ENCODE measurements around the gene GOT2.

The GOT2 gene

DNA sequence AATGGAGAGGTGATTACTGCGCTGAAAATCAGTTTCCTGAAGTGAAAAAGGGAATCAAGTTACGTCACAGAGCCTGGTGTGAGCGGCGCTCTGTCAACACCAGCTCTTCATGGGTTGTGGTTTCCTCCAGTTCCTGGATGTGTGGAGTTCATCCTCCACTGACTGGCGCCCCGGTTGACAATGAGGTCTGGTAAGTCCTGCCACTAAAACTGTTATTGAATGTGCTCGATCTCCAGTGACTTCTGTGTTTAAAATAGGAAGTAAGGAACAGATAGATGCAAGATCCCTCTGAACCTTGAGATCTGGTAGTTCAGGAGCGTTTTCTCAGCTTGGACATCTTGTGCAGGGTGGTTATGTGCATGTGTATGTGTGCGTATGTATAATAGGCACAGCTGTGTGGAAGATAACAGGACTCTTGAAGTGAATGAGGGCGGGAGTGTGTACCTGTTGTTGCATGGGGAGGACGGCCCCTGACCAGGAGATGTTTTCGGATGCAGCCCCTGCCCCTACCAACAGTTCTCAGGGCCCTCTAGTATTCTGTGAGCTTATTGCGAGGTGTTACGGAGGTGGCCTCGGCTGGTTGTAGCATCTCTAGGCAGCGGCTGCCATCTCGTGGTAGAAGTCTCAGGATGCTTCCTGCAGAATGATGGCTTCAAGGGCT, 22.0 kb upstream of the GOT2 start:
- peak; percentile 80 for DNase-seq
- TF ChIP-seq, protein P1, sequence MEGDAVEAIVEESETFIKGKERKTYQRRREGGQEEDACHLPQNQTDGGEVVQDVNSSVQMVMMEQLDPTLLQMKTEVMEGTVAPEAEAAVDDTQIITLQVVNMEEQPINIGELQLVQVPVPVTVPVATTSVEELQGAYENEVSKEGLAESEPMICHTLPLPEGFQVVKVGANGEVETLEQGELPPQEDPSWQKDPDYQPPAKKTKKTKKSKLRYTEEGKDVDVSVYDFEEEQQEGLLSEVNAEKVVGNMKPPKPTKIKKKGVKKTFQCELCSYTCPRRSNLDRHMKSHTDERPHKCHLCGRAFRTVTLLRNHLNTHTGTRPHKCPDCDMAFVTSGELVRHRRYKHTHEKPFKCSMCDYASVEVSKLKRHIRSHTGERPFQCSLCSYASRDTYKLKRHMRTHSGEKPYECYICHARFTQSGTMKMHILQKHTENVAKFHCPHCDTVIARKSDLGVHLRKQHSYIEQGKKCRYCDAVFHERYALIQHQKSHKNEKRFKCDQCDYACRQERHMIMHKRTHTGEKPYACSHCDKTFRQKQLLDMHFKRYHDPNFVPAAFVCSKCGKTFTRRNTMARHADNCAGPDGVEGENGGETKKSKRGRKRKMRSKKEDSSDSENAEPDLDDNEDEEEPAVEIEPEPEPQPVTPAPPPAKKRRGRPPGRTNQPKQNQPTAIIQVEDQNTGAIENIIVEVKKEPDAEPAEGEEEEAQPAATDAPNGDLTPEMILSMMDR (IDR thresholded peaks at IDR 0.05; ENCODE audit: low read depth, low read length): peak; percentile 85
- Histone ChIP-seq H3K27ac (no peak overlapping the region), H3K27me3 (ENCODE audit: insufficient read depth, low read depth, severe bottlenecking) (no peaks in the 10 kb centered on the region), H3K9me3 (ENCODE audit: severe bottlenecking) (no peaks in the 10 kb centered on the region), H3K36me3 (no peaks in the 10 kb centered on the region), H3K4me3 (ENCODE audit: low read depth, low read length) (no peak overlapping the region)

DNA sequence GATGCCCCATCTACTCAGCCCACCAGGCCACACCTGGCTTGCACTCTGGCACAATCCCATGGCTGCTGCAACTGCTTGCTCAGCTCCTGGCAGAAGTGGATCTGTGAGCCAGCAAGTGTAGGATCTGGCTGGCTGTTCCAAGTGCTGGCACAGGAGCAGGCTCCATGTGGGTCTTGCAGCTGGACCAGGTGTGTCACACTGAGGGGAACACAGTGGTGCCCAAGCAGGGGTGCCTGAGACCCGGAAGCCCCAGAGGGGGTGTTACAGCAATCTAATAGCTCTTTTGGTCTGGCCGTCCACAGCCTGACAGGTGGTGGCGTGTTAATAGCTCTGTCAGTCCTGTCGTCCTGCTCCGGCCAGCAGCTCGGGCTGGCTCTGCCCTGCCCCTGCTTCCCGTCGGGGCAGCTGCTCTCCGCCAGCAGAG, 19.6 kb upstream of the GOT2 start:
- Histone ChIP-seq H3K27ac (no peak overlapping the region), H3K4me3 (ENCODE audit: low read depth, low read length) (no peak overlapping the region), H3K27me3 (ENCODE audit: insufficient read depth, low read depth, severe bottlenecking) (no peaks in the 10 kb centered on the region), H3K9me3 (ENCODE audit: severe bottlenecking) (no peaks in the 10 kb centered on the region), H3K36me3 (no peaks in the 10 kb centered on the region)
- TF ChIP-seq, protein P1 (IDR thresholded peaks at IDR 0.05; ENCODE audit: low read depth, low read length): no peak
- no peak for DNase-seq

DNA sequence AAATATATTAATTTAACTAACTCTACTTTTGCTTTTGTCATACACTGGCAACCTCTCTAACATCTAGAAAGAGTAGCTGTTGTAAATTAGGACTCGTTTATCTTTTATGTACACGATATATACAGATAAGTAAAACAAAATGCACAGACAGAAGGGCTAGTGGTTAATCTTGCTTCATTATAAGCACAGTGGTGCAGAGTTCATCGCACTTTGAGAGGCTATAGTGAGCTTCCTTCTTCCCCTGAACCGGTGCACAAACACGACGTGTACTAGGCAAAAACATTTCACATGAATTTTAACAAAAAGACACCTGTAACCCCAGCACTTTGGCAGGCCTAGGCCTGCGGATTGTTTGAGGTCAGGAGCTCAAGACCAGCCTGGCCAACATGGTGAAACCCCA, 10.4 kb upstream of the GOT2 start:
- DNase-seq: no peak
- TF ChIP-seq, protein P1 (IDR thresholded peaks at IDR 0.05; ENCODE audit: low read depth, low read length): no peak

DNA sequence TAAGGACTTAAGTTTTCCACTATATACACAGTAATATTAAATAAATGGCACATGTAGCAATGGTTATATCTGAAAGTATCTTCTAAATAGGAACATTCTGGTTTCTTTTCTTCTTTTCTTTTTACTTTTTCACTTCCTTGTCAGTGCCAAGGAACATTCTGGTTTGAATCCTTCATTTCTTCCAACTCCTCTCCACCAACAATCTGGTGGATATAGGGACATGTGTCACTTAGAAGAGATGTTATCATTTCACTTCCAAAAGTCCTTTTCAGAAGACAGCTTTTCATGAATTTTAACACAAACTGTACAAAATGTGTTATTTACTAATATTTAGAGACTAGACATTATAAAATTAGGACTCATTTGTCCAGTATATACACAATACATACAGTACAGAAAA, 7.9 kb upstream of the GOT2 start:
- TF ChIP-seq, protein P1 (IDR thresholded peaks at IDR 0.05; ENCODE audit: low read depth, low read length): no peak

More for the DNA sequence above, 10.4 kb upstream of the GOT2 start:
- no peaks in the 10 kb centered on the region for H3K27me3 ChIP-seq (ENCODE audit: insufficient read depth, low read depth, severe bottlenecking)
- H3K36me3 ChIP-seq: no peaks in the 10 kb centered on the region
- H3K4me3 ChIP-seq (ENCODE audit: low read depth, low read length): no peak overlapping the region
- H3K27ac ChIP-seq: no peak overlapping the region
- H3K9me3 ChIP-seq (ENCODE audit: severe bottlenecking): no peaks in the 10 kb centered on the region

DNA sequence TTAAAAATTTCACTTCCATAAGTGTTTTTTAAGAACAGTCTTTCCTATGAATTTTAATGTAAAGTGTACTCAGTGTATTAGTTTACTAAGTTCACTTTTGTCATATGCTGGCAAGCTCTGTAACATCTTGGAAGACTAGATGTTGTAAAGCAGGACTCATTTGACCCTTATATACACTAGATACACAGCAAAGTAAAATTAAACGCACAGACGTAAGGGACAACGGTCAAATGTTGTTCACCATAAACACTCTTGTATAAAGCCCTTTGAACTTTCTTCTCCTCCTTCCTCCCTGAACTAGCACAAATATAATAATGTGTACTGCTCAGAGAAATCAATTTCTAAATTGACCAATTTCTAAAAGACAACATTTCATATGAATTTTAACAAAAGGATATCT, 7.0 kb upstream of the GOT2 start:
- TF ChIP-seq, protein P1 (IDR thresholded peaks at IDR 0.05; ENCODE audit: low read depth, low read length): no peak
- H3K27me3 ChIP-seq (ENCODE audit: insufficient read depth, low read depth, severe bottlenecking): no peaks in the 10 kb centered on the region
- no peak overlapping the region for H3K4me3 ChIP-seq (ENCODE audit: low read depth, low read length)
- DNase-seq: no peak
- no peaks in the 10 kb centered on the region for H3K9me3 ChIP-seq (ENCODE audit: severe bottlenecking)
- H3K27ac ChIP-seq: no peak overlapping the region
- H3K36me3 ChIP-seq: no peaks in the 10 kb centered on the region

More for the DNA sequence above, 7.9 kb upstream of the GOT2 start:
- no peak overlapping the region for H3K27ac ChIP-seq
- no peaks in the 10 kb centered on the region for H3K36me3 ChIP-seq
- no peaks in the 10 kb centered on the region for H3K27me3 ChIP-seq (ENCODE audit: insufficient read depth, low read depth, severe bottlenecking)
- no peak overlapping the region for H3K4me3 ChIP-seq (ENCODE audit: low read depth, low read length)
- no peak for DNase-seq
- H3K9me3 ChIP-seq (ENCODE audit: severe bottlenecking): no peaks in the 10 kb centered on the region
